Measurements from ENCODE around the gene ZSWIM3. TPM values are rescaled to one million over a fixed set of nuclear protein-coding genes. Genes with fewer than 3 reads are reported as not detected.

The ZSWIM3 gene
- total and polyA plus RNA-seq, 2 of the 13 experiments (the other 11 are each of a cell fraction or from before 2014, with no cell fraction given), result 5.2 to 5.8 TPM

DNA sequence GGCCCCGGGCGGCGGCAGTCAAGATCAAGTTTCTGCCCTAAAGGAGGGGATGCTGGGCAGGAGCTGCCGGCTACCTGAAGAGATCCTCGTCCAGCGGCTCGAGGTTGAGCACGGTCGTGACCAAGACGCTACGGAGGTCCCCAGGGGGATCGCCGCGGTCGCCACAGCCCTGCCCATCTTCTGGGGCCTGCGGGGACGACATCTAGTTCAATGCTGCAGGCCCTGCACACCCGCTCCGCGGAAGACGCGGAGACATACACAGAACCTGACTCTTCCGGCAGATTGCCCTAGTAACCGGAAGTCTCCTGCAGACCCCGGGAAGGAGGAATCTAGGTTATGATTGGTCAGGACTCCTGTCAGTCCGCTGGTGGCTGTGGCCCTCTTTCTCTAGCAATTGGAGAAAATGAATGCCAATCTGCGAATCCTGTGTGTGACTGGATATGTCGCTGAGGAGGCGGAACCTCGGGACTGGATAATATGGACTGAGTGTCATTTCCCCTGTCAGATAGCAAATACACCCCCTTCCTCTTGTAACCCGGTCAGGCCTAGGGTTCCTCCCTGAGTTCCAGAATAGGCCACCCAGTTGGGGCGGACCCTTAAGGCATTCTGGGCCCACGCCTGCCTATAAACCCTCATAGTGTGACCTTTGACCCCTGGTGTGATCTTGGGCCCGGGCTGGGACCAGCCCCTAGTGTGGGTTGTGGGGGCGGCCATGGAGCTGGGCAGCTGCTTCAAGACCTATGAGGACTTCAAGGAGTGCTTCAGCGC, at the start of gene ZSWIM3, which contains the start of gene ACOT8 (continued):
- TF ChIP-seq, protein P1, sequence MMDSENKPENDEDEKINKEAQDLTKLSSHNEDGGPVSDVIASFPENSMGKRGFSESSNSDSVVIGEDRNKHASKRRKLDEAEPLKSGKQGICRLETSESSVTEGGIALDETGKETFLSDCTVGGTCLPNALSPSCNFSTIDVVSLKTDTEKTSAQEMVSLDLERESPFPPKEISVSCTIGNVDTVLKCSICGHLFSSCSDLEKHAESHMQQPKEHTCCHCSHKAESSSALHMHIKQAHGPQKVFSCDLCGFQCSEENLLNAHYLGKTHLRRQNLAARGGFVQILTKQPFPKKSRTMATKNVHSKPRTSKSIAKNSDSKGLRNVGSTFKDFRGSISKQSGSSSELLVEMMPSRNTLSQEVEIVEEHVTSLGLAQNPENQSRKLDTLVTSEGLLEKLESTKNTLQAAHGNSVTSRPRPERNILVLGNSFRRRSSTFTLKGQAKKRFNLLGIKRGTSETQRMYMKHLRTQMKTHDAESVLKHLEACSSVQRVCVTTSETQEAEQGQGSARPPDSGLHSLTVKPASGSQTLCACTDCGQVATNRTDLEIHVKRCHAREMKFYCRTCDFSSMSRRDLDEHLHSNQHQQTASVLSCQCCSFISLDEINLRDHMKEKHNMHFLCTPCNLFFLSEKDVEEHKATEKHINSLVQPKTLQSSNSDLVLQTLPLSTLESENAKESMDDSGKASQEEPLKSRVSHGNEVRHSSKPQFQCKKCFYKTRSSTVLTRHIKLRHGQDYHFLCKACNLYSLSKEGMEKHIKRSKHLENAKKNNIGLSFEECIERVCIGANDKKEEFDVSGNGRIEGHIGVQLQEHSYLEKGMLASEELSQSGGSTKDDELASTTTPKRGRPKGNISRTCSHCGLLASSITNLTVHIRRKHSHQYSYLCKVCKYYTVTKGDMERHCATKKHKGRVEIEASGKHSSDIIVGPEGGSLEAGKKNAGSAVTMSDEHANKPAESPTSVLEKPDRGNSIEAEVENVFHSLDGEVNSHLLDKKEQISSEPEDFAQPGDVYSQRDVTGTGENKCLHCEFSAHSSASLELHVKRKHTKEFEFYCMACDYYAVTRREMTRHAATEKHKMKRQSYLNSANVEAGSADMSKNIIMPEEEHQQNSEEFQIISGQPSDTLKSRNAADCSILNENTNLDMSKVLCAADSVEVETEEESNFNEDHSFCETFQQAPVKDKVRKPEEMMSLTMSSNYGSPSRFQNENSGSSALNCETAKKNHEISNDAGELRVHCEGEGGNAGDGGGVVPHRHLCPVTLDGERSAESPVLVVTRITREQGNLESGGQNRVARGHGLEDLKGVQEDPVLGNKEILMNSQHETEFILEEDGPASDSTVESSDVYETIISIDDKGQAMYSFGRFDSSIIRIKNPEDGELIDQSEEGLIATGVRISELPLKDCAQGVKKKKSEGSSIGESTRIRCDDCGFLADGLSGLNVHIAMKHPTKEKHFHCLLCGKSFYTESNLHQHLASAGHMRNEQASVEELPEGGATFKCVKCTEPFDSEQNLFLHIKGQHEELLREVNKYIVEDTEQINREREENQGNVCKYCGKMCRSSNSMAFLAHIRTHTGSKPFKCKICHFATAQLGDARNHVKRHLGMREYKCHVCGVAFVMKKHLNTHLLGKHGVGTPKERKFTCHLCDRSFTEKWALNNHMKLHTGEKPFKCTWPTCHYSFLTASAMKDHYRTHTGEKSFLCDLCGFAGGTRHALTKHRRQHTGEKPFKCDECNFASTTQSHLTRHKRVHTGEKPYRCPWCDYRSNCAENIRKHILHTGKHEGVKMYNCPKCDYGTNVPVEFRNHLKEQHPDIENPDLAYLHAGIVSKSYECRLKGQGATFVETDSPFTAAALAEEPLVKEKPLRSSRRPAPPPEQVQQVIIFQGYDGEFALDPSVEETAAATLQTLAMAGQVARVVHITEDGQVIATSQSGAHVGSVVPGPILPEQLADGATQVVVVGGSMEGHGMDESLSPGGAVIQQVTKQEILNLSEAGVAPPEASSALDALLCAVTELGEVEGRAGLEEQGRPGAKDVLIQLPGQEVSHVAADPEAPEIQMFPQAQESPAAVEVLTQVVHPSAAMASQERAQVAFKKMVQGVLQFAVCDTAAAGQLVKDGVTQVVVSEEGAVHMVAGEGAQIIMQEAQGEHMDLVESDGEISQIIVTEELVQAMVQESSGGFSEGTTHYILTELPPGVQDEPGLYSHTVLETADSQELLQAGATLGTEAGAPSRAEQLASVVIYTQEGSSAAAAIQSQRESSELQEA (CRISPR knock-in tag; IDR thresholded peaks at IDR 0.05; ENCODE audit: not compliant biosample characterization), result peak; percentile 95
- TF ChIP-seq RAD21 (CRISPR knock-in tag; IDR thresholded peaks at IDR 0.05) (peak; percentile 62), KAT2B (IDR thresholded peaks at IDR 0.05; ENCODE audit: borderline replicate concordance, low read depth, low read length) (no peak), ZNF367 (CRISPR knock-in tag; IDR thresholded peaks at IDR 0.05; ENCODE audit: borderline replicate concordance) (0 out of 2 replicates have a peak, but pooled peaks have one; percentile 22), HHEX (CRISPR knock-in tag; IDR thresholded peaks at IDR 0.05) (no peak; the same call in 1 of the 2 replicates), MZF1 (CRISPR knock-in tag; IDR thresholded peaks at IDR 0.05; ENCODE audit: borderline replicate concordance) (no peak), CCAR2 (optimal IDR thresholded peaks at IDR 0.05; ENCODE audit: low read depth, low read length) (no peak), SMYD3 (CRISPR knock-in tag; IDR thresholded peaks at IDR 0.05) (peak; percentile 89), RBM39 (IDR thresholded peaks at IDR 0.05; ENCODE audit: low read depth, low read length, poor library complexity, severe bottlenecking) (peak; percentile 44), MIXL1 (CRISPR knock-in tag; IDR thresholded peaks at IDR 0.05) (peak; percentile 79; the same call in 1 of the 2 replicates), ZNF883 (CRISPR knock-in tag; IDR thresholded peaks at IDR 0.05; ENCODE audit: not compliant biosample characterization) (peak; percentile 72)
- TF ChIP-seq, protein P2, sequence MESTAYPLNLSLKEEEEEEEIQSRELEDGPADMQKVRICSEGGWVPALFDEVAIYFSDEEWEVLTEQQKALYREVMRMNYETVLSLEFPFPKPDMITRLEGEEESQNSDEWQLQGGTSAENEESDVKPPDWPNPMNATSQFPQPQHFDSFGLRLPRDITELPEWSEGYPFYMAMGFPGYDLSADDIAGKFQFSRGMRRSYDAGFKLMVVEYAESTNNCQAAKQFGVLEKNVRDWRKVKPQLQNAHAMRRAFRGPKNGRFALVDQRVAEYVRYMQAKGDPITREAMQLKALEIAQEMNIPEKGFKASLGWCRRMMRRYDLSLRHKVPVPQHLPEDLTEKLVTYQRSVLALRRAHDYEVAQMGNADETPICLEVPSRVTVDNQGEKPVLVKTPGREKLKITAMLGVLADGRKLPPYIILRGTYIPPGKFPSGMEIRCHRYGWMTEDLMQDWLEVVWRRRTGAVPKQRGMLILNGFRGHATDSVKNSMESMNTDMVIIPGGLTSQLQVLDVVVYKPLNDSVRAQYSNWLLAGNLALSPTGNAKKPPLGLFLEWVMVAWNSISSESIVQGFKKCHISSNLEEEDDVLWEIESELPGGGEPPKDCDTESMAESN (CRISPR knock-in tag; conservative IDR thresholded peaks at IDR 0.05), result peak; percentile 27; the same call in 1 of the 2 replicates
- TF ChIP-seq, protein P3, sequence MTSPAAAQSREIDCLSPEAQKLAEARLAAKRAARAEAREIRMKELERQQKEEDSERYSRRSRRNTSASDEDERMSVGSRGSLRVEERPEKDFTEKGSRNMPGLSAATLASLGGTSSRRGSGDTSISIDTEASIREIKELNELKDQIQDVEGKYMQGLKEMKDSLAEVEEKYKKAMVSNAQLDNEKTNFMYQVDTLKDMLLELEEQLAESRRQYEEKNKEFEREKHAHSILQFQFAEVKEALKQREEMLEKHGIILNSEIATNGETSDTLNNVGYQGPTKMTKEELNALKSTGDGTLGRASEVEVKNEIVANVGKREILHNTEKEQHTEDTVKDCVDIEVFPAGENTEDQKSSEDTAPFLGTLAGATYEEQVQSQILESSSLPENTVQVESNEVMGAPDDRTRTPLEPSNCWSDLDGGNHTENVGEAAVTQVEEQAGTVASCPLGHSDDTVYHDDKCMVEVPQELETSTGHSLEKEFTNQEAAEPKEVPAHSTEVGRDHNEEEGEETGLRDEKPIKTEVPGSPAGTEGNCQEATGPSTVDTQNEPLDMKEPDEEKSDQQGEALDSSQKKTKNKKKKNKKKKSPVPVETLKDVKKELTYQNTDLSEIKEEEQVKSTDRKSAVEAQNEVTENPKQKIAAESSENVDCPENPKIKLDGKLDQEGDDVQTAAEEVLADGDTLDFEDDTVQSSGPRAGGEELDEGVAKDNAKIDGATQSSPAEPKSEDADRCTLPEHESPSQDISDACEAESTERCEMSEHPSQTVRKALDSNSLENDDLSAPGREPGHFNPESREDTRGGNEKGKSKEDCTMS (CRISPR knock-in tag; conservative IDR thresholded peaks at IDR 0.05), result no peak; the same call in 1 of the 2 replicates
- TF ChIP-seq, protein P4, sequence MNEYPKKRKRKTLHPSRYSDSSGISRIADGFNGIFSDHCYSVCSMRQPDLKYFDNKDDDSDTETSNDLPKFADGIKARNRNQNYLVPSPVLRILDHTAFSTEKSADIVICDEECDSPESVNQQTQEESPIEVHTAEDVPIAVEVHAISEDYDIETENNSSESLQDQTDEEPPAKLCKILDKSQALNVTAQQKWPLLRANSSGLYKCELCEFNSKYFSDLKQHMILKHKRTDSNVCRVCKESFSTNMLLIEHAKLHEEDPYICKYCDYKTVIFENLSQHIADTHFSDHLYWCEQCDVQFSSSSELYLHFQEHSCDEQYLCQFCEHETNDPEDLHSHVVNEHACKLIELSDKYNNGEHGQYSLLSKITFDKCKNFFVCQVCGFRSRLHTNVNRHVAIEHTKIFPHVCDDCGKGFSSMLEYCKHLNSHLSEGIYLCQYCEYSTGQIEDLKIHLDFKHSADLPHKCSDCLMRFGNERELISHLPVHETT (CRISPR knock-in tag; conservative IDR thresholded peaks at IDR 0.05), result peak; percentile 71; the same call in 1 of the 2 replicates

All from HepG2 (cell line).